HepG2 (cell line): ENCODE measurements around the gene VPS13D. TPM values are rescaled to one million over a fixed set of nuclear protein-coding genes. Genes with fewer than 3 reads are reported as not detected.

Experiments
- CREB1 ChIP-seq, 2 experiments: fragments of 450-650 bp in 1 of 2; IDR thresholded peaks; 2 replicates each; pipeline ENCODE4 v1.6.1; 2016 to 2017; ENCODE audit warnings: control low read depth in 1 of 2, mild to moderate bottlenecking in 1 of 2, missing compliant biosample characterization in 1 of 2, missing genetic modification characterization in 1 of 2
- ELF3 ChIP-seq: IDR thresholded peaks from 2 replicates; pipeline ENCODE4 v1.6.1; 2016; ENCODE audit warnings: missing genetic modification reagents, missing compliant biosample characterization
- HNRNPL ChIP-seq: fragments of 200-400 bp; formaldehyde crosslinking; IDR thresholded peaks from 2 replicates; pipeline ENCODE4 v1.6.1; 2017; ENCODE audit warnings: mild to moderate bottlenecking, low read depth, low read length
- JUND ChIP-seq: sonication (generic); formaldehyde crosslinking; IDR thresholded peaks from 2 replicates; pipeline ENCODE4 v1.8.0; 2022; ENCODE audit warnings: mild to moderate bottlenecking, missing genetic modification reagents
- MTA1 ChIP-seq: sonication (generic); formaldehyde crosslinking; IDR thresholded peaks from 2 replicates; pipeline ENCODE4 v1.4.0; 2020; ENCODE audit warnings: missing genetic modification reagents, mild to moderate bottlenecking, borderline replicate concordance
- NKX3-1 ChIP-seq: sonication (generic); formaldehyde crosslinking; IDR thresholded peaks from 2 replicates; pipeline ENCODE4 v1.5.0; 2020; ENCODE audit warnings: missing genetic modification reagents
- PHF20 ChIP-seq: sonication (generic); formaldehyde crosslinking; IDR thresholded peaks from 2 replicates; pipeline ENCODE4 v1.5.0; 2020; ENCODE audit warnings: mild to moderate bottlenecking, missing genetic modification reagents
- SOX6 ChIP-seq, 2 experiments: fragments of 450-650 bp in 1 of 2; sonication (generic) in 1 of 2; formaldehyde crosslinking in 1 of 2; IDR thresholded peaks; 2 replicates each; pipeline versions ENCODE4 v1.4.0 to v1.6.1; 2017 to 2020; ENCODE audit warnings: antibody characterized with exemption in 1 of 2, mild to moderate bottlenecking in 1 of 2, missing genetic modification reagents in 1 of 2
- ZNF292 ChIP-seq: sonication (generic); formaldehyde crosslinking; IDR thresholded peaks from 2 replicates; pipeline ENCODE4 v1.8.1; 2022; ENCODE audit warnings: mild to moderate bottlenecking, low read depth, missing genetic modification reagents, borderline replicate concordance
- ZNF780A ChIP-seq: sonication (generic); formaldehyde crosslinking; IDR thresholded peaks from 2 replicates; pipeline ENCODE4 v1.8.0; 2022; ENCODE audit warnings: mild to moderate bottlenecking, missing genetic modification reagents, moderate library complexity
- polyA plus RNA-seq, 8 experiments: library from polyadenylated mRNA; depleted of rRNA in 3 of 8; stranded (reverse) in 7 of 8; unstranded in 1 of 8; fragments of >200 nt; fragmentation: Illumina TruSeq in 4 of 8; extraction: Trizol in 4 of 8; gene quantifications; 2 replicates each; pipeline versions ENCODE4 v1.2.1 to v1.2.3, GENCODE V29; 2011 to 2016; ENCODE audit warnings: low read depth in 4 of 8, missing spikeins in 1 of 8, mixed read lengths in 1 of 8; ENCODE audit not compliant: insufficient read depth in 1 of 8
- total RNA-seq, 5 experiments: library from RNA; depleted of rRNA; stranded (reverse); fragments of >200 nt; fragmentation: Illumina TruSeq; extraction: Trizol; gene quantifications; 2 replicates each; pipeline ENCODE4 v1.2.3, GENCODE V29; 2016; ENCODE audit warnings: low read depth in 1 of 5
- TF ChIP-seq, protein P1 (sequence below): IDR thresholded peaks from 2 replicates; pipeline ENCODE4 v1.6.1; 2018; ENCODE audit warnings: missing genetic modification reagents
- TF ChIP-seq, protein P2 (sequence below): sonication (generic); formaldehyde crosslinking; IDR thresholded peaks from 2 replicates; pipeline ENCODE4 v1.8.1; 2023; ENCODE audit warnings: mild to moderate bottlenecking, moderate library complexity, missing genetic modification reagents
- TF ChIP-seq, protein P3 (sequence below): sonication (generic); formaldehyde crosslinking; IDR thresholded peaks from 2 replicates; pipeline ENCODE4 v1.4.0; 2020; ENCODE audit warnings: mild to moderate bottlenecking, missing genetic modification reagents
- TF ChIP-seq, protein P4 (sequence below): sonication (generic); formaldehyde crosslinking; IDR thresholded peaks from 2 replicates; pipeline ENCODE4 v1.5.1; 2020; ENCODE audit warnings: mild to moderate bottlenecking, moderate library complexity, missing genetic modification reagents
- TF ChIP-seq, protein P5 (sequence below): fragments of 450-650 bp; IDR thresholded peaks from 2 replicates; pipeline ENCODE4 v1.6.1; 2017; ENCODE audit warnings: mild to moderate bottlenecking

The VPS13D gene
- total and polyA plus RNA-seq, 2 of the 13 experiments (the other 11 are each of a cell fraction or from before 2014, with no cell fraction given) = 8.6 to 13.9 TPM

DNA sequence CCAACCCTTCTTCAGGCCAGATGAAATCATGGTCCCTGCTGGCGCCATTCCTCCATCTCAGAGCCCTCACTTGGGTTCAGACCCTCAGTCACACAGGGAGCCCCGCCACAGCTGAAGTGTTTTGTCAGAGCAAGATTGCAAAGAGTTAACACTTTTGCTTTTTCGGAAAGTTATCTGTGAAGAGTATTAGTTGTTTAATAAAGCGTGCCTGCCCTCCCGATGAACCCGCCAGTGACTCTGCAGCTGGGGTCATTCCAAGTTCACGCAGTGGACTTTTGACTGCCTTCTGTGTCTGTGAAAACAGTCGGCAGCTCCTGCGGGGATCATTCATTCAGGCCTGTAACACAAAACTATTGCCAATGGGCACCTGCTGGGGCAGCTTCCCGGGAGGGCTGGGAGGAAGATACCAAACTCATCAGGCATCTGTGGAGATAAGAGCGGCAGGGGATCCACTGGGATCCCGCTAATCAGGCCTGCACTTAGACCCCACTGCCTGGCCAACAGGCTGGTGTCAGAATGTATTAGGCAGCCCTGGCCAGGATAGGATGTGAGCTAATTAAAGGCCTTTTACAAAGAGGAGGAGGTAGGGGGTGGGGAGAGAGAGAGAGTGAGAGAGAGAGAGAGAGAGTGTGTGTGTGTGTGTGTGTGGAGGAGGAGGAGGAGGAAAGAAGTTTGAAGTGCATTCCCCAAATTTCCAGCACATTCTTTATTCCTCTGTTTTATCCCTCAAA, 203.7 kb downstream of the VPS13D start (continued):
- TF ChIP-seq, protein P1, sequence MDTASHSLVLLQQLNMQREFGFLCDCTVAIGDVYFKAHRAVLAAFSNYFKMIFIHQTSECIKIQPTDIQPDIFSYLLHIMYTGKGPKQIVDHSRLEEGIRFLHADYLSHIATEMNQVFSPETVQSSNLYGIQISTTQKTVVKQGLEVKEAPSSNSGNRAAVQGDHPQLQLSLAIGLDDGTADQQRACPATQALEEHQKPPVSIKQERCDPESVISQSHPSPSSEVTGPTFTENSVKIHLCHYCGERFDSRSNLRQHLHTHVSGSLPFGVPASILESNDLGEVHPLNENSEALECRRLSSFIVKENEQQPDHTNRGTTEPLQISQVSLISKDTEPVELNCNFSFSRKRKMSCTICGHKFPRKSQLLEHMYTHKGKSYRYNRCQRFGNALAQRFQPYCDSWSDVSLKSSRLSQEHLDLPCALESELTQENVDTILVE (CRISPR knock-in tag) = peak; percentile 66; the same call in 1 of the 2 replicates
- TF ChIP-seq, protein P2, sequence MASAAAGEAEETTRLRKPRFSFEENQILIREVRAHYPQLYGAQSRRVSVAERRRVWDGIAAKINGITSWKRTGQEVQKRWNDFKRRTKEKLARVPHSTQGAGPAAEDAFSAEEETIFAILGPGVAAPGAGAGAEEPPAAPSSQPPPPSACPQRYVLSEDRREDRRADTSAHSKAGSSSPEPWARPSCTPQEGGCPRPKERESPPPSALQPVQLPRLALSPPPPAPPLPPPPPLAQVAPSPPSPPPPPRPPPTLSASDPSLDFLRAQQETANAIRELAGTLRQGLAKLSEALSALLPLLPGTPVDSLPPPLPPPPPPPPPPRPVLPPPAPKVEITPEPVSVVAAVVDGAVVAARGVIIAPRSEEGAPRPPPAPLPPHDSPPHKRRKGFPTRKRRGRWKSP (CRISPR knock-in tag) = no peak; the same call in 1 of the 2 replicates
- TF ChIP-seq MTA1 (CRISPR knock-in tag) (peak; percentile 70; the same call in 1 of the 2 replicates), ZNF292 (CRISPR knock-in tag) (peak; percentile 37; the same call in 1 of the 2 replicates), CREB1 (IDR thresholded peaks at IDR 0.05) (no peak), CREB1 (CRISPR knock-in tag; IDR thresholded peaks at IDR 0.05) (peak; percentile 61), ZNF780A (CRISPR knock-in tag) (0 out of 2 replicates have a peak, but pooled peaks have one; percentile 23), ELF3 (CRISPR knock-in tag) (peak; percentile 26; the same call in 1 of the 2 replicates), JUND (CRISPR knock-in tag) (0 out of 2 replicates have a peak, but pooled peaks have one; percentile 47), HNRNPL (peak; percentile 57; the same call in 1 of the 2 replicates), PHF20 (CRISPR knock-in tag) (no peak), SOX6 (IDR thresholded peaks at IDR 0.05) (no peak), SOX6 (CRISPR knock-in tag; IDR thresholded peaks at IDR 0.05) (peak; percentile 82), NKX3-1 (CRISPR knock-in tag) (0 out of 2 replicates have a peak, but pooled peaks have one; percentile 27)
- TF ChIP-seq, protein P3, sequence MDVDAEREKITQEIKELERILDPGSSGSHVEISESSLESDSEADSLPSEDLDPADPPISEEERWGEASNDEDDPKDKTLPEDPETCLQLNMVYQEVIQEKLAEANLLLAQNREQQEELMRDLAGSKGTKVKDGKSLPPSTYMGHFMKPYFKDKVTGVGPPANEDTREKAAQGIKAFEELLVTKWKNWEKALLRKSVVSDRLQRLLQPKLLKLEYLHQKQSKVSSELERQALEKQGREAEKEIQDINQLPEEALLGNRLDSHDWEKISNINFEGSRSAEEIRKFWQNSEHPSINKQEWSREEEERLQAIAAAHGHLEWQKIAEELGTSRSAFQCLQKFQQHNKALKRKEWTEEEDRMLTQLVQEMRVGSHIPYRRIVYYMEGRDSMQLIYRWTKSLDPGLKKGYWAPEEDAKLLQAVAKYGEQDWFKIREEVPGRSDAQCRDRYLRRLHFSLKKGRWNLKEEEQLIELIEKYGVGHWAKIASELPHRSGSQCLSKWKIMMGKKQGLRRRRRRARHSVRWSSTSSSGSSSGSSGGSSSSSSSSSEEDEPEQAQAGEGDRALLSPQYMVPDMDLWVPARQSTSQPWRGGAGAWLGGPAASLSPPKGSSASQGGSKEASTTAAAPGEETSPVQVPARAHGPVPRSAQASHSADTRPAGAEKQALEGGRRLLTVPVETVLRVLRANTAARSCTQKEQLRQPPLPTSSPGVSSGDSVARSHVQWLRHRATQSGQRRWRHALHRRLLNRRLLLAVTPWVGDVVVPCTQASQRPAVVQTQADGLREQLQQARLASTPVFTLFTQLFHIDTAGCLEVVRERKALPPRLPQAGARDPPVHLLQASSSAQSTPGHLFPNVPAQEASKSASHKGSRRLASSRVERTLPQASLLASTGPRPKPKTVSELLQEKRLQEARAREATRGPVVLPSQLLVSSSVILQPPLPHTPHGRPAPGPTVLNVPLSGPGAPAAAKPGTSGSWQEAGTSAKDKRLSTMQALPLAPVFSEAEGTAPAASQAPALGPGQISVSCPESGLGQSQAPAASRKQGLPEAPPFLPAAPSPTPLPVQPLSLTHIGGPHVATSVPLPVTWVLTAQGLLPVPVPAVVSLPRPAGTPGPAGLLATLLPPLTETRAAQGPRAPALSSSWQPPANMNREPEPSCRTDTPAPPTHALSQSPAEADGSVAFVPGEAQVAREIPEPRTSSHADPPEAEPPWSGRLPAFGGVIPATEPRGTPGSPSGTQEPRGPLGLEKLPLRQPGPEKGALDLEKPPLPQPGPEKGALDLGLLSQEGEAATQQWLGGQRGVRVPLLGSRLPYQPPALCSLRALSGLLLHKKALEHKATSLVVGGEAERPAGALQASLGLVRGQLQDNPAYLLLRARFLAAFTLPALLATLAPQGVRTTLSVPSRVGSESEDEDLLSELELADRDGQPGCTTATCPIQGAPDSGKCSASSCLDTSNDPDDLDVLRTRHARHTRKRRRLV = 0 out of 2 replicates have a peak, but pooled peaks have one; percentile 29
- TF ChIP-seq, protein P4, sequence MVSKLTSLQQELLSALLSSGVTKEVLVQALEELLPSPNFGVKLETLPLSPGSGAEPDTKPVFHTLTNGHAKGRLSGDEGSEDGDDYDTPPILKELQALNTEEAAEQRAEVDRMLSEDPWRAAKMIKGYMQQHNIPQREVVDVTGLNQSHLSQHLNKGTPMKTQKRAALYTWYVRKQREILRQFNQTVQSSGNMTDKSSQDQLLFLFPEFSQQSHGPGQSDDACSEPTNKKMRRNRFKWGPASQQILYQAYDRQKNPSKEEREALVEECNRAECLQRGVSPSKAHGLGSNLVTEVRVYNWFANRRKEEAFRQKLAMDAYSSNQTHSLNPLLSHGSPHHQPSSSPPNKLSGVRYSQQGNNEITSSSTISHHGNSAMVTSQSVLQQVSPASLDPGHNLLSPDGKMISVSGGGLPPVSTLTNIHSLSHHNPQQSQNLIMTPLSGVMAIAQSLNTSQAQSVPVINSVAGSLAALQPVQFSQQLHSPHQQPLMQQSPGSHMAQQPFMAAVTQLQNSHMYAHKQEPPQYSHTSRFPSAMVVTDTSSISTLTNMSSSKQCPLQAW = peak; percentile 22; the same call in 1 of the 2 replicates
- TF ChIP-seq, protein P5, sequence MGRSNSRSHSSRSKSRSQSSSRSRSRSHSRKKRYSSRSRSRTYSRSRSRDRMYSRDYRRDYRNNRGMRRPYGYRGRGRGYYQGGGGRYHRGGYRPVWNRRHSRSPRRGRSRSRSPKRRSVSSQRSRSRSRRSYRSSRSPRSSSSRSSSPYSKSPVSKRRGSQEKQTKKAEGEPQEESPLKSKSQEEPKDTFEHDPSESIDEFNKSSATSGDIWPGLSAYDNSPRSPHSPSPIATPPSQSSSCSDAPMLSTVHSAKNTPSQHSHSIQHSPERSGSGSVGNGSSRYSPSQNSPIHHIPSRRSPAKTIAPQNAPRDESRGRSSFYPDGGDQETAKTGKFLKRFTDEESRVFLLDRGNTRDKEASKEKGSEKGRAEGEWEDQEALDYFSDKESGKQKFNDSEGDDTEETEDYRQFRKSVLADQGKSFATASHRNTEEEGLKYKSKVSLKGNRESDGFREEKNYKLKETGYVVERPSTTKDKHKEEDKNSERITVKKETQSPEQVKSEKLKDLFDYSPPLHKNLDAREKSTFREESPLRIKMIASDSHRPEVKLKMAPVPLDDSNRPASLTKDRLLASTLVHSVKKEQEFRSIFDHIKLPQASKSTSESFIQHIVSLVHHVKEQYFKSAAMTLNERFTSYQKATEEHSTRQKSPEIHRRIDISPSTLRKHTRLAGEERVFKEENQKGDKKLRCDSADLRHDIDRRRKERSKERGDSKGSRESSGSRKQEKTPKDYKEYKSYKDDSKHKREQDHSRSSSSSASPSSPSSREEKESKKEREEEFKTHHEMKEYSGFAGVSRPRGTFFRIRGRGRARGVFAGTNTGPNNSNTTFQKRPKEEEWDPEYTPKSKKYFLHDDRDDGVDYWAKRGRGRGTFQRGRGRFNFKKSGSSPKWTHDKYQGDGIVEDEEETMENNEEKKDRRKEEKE = no peak
